GM10266 (cell line): ENCODE data around the gene LMF1.

Experiments used
- DNase-seq: peaks from one replicate; pipeline ENCODE4 v3.0.0; 2012; ENCODE audit errors: extremely low spot score
- TF ChIP-seq, protein P1 (sequence below): IDR thresholded peaks from 2 replicates; pipeline ENCODE4 v1.5.1; 2012; ENCODE audit warnings: mild to moderate bottlenecking, low read depth; ENCODE audit not compliant: control insufficient read depth, insufficient read depth; ENCODE audit errors: missing control alignments

LMF1 gene

DNA sequence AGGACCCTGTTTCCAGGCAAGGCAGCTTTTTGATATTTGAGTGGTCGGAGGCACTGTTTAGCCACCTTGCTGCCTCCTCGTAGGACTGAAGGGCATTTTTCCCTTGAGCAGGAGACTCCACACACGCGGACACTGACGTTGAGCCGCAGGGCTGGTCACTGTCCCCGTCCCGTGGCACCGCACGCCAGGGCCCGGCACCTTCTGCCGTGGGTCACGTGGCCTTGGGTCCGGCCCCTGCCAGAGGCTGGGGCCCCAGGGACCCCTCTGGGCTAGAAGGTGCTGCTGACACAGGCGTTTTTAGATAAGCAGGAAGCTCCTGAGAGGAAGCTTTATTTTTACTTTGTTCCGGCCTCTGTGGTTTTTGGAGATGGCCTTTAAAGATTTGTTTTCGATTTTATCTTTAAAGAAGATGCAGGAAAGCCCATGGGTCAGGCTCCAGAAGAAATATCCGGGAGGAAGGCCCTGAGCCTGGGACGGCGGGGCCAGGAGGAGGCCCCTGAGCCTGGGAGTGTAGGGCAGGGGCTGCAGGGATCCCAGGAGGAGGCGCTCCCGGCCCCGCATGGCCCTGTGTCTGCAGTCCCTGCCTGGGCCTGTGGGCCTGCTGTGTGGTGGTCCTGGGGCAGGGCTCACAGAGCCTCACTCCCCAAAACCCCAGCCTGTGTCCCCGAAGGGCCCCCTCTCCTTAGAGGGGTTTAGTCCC is 139.8 kb downstream of the LMF1 start:
- TF ChIP-seq, protein P1, sequence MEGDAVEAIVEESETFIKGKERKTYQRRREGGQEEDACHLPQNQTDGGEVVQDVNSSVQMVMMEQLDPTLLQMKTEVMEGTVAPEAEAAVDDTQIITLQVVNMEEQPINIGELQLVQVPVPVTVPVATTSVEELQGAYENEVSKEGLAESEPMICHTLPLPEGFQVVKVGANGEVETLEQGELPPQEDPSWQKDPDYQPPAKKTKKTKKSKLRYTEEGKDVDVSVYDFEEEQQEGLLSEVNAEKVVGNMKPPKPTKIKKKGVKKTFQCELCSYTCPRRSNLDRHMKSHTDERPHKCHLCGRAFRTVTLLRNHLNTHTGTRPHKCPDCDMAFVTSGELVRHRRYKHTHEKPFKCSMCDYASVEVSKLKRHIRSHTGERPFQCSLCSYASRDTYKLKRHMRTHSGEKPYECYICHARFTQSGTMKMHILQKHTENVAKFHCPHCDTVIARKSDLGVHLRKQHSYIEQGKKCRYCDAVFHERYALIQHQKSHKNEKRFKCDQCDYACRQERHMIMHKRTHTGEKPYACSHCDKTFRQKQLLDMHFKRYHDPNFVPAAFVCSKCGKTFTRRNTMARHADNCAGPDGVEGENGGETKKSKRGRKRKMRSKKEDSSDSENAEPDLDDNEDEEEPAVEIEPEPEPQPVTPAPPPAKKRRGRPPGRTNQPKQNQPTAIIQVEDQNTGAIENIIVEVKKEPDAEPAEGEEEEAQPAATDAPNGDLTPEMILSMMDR = no peak
- DNase-seq = no peak

DNA sequence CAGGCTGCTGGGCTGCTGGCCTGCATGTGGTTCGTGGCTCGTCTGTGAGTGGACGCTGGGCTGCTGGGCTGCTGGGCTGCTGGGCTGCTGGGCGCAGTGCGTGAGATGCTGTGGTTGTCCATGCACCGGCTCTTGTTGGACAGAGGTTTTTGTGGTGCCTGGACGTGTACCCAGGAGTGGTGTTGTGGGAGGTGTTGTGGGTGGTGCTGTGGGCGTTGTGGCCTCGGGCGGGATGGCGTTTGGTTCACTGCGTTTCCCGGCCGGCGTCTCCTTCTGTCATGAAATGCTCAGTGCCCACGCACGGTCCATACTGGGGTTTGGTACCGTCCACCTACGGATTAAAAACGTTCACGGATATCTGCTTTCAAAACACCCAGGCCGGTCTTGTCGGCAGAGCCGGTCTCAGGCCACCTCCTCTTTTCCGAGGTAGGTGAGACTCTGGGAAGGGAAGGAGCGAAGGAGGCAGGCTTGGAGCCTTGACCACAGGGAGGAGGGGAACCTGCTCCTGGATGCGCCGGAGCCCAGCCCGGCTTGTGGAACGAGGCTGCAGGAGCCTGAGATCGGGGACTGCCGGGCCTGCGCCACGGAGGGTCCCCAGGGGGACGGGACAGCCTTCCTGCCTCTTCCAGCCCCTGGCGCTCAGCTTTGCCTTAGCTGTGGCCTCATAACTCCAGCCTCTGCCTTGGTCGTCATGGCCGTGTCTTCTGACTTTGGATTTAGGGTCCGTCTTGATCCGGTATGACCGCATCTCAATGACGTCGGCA is 140.5 kb downstream of the LMF1 start:
- TF ChIP-seq, protein P1 = no peak
- no peak for DNase-seq

DNA sequence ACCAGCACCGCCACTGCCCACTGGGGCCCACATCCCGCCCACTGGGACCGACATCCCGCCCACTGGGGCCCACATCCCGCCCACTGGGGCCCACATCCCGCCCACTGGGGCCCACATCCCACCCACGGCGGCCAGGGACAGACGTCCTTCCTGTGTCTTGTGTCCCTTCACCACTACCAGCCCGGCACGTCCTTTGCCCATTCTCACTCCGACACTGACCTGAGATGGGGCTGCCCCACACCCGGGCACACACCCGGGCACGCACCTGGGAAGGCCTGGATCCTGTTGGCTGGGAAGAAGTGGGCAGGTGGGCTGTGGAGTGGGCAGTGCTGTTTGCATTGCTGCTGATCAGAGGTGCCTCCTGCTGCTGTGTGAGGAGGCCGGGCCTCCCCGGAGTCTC is 141.9 kb downstream of the LMF1 start:
- TF ChIP-seq, protein P1 = no peak

DNA sequence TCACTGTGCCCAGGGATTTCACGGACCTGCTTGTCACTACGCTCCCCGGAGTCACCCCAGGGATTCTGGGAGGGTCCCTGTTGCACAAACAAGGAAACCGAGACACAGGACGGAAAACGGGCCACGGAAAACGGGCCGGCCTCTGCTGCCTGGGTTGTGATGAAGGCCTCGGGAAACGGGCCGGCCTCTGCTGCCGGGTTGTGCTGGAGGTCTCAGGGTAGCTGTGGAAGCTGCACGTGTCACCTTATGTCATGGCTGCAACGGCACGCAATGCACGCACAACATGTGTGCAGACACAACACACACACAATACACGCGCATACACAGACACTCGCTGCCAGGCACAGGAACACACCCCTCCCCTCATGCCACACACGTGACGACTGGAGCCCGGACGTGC is 143.3 kb downstream of the LMF1 start:
- TF ChIP-seq, protein P1 = no peak
- DNase-seq = no peak

More for the DNA sequence above, 141.9 kb downstream of the LMF1 start:
- DNase-seq = no peak

DNA sequence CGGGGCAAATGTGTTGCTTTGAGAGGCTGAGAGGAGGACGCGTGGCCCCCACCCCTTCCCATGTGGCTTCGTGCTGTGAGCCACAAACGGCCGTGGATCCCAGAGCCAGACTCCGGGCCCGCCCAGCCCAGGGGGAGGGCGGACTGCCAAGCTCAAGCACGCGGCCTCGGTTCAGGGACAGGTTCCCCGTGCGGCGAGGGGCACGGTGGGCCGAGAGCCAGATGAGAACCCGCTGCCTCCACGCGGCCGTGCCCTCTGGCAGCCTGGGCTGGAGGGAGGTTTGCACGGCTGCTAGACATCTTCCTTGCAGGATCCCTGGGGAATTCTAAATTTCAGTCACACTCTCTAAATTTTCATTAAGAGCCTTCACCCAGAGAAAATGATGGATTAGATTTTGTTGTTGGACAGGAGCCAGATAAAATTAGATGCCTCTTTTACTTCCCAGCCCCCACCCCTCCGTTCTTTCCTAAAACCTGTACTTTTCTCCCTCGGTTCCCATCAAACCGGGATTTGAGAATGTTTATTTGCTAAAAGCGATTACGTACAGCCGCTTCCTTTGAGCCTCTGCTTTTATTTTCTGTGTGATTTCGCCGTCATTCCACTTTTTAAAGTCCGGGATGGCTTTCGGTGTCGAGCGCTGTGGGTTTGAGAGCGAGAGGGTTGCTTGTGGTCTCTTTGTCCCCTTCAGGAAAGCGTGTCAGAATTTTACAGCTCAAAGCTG is 145.3 kb downstream of the LMF1 start:
- TF ChIP-seq, protein P1 = no peak
- no peak for DNase-seq

DNA sequence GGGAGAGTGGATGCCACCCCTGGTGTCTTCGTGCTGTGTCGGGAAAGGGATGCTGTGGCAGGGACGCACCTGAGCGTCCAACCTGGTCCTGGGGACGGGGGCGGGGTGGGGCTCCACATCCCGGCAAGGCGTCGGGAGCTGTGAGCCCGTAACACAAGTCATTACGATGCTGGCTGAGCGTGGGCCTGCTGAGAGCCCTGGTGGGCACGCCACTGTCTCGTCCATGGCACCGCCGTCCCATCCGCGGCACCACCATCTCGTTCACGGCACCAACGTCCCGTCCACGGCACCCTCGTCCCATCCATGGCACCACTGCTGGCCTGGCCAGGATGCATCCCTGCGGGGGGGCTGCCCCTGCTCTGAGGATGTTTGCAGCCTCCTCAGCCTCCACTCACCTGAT is 146.2 kb downstream of the LMF1 start:
- TF ChIP-seq, protein P1 = no peak
- no peak for DNase-seq
